Endothelial cell of umbilical vein (primary cell): ENCODE measurements around the gene SPAG4. TPM values are rescaled to one million over a fixed set of nuclear protein-coding genes. Genes with fewer than 3 reads are reported as not detected.

Experiments
- BruUV-seq: library from RNA; stranded (reverse); fragments of 400-500 nt; replicated peaks from 2 replicates; lab custom pipeline; 2021; lab: Mats Ljungman, UMichigan
- CTCF ChIA-PET: fragments of 300-600, 350-600 bp; sonication (Branson Sonifier 250); formaldehyde crosslinking; loops from one replicate; lab custom pipeline; 2021; ENCODE audit warnings: antibody characterized with exemption, inconsistent platforms; lab: Charles Lee
- POLR2A ChIA-PET: fragments of 300-600, 350-600 bp; sonication (Branson Sonifier 250); formaldehyde crosslinking; loops from one replicate; lab custom pipeline; 2021; ENCODE audit warnings: antibody characterized with exemption, inconsistent platforms; lab: Charles Lee
- DNase-seq: peaks from one replicate; pipeline ENCODE4 v3.0.0-alpha.2; 2011; ENCODE audit warnings: low read depth, low spot score
- FAIRE-seq: peaks from 2 replicates; lab custom pipeline; 2011; peaks lifted over from hg19 to GRCh38; lab: Jason Lieb, UNC
- H2AFZ ChIP-seq: 2 replicates; pipeline ENCODE4 v1.6.0; 2012; ENCODE audit warnings: low read depth, low read length, control low read depth, inconsistent platforms
- H3K27ac ChIP-seq: 2 replicates; pipeline ENCODE4 v1.5.1; 2011; ENCODE audit warnings: low read depth, mild to moderate bottlenecking, control low read depth, low read length, moderate library complexity; ENCODE audit not compliant: insufficient read depth
- H3K27me3 ChIP-seq, 2 experiments: 2 replicates each; pipeline versions ENCODE4 v1.6.0 to v1.6.1; 2011; ENCODE audit warnings: low read length in 2 of 2, mixed read lengths in 1 of 2; ENCODE audit not compliant: control insufficient read depth in 2 of 2, insufficient read depth in 2 of 2
- H3K36me3 ChIP-seq, 2 experiments: 2 replicates in 1 of 2; 3 replicates in 1 of 2; pipeline ENCODE4 v1.5.1; 2011; ENCODE audit warnings: low read length in 2 of 2, mild to moderate bottlenecking in 1 of 2, moderate library complexity in 1 of 2; ENCODE audit not compliant: control insufficient read depth in 2 of 2, insufficient read depth in 2 of 2; ENCODE audit errors: extremely low read depth in 1 of 2
- H3K4me1 ChIP-seq: 3 replicates; pipeline ENCODE4 v1.5.1; 2011; ENCODE audit warnings: mild to moderate bottlenecking, low read length; ENCODE audit not compliant: control insufficient read depth, insufficient read depth; ENCODE audit errors: extremely low read depth
- H3K4me2 ChIP-seq: 2 replicates; pipeline ENCODE4 v1.6.1; 2011; ENCODE audit warnings: low read length, control low read depth, mixed read lengths; ENCODE audit not compliant: insufficient read depth
- H3K4me3 ChIP-seq, 3 experiments: fragments of 200-600 bp in 1 of 3; sonication (generic), shearing (Covaris generic) in 1 of 3; replicated peaks in 1 of 3; 2 replicates each; pipeline ENCODE4 v1.5.1; 2011 to 2016; ENCODE audit warnings: control low read depth in 3 of 3, low read length in 3 of 3, mild to moderate bottlenecking in 2 of 3, inconsistent platforms in 1 of 3, low read depth in 1 of 3, moderate library complexity in 1 of 3; ENCODE audit not compliant: insufficient read depth in 1 of 3
- H3K79me2 ChIP-seq: 2 replicates; pipeline ENCODE4 v1.6.0; 2012; ENCODE audit warnings: low read length, inconsistent platforms; ENCODE audit not compliant: control insufficient read depth, insufficient read depth
- H3K9ac ChIP-seq: replicated peaks from 2 replicates; pipeline ENCODE3; 2011; ENCODE audit warnings: low read length, control low read depth; ENCODE audit not compliant: insufficient read depth; ENCODE audit errors: extremely low read depth
- H3K9me1 ChIP-seq: replicated peaks from 3 replicates; pipeline ENCODE4 v1.6.0; 2011; ENCODE audit warnings: mild to moderate bottlenecking, low read length; ENCODE audit not compliant: control insufficient read depth, insufficient read depth; ENCODE audit errors: extremely low read depth
- H3K9me3 ChIP-seq: replicated peaks from 2 replicates; pipeline ENCODE4 v1.5.1; 2012; ENCODE audit warnings: low read length, inconsistent platforms; ENCODE audit not compliant: control insufficient read depth, insufficient read depth
- H4K20me1 ChIP-seq: replicated peaks from 2 replicates; pipeline ENCODE3; 2011; ENCODE audit warnings: mild to moderate bottlenecking, low read length; ENCODE audit not compliant: control insufficient read depth, insufficient read depth; ENCODE audit errors: extremely low read depth
- FOS ChIP-seq: IDR thresholded peaks from 2 replicates; pipeline ENCODE4 v1.6.1; 2011; ENCODE audit warnings: mild to moderate bottlenecking, low read length, moderate library complexity, borderline replicate concordance; ENCODE audit not compliant: insufficient read depth
- POLR2A ChIP-seq: IDR thresholded peaks from 2 replicates; pipeline ENCODE4 v1.6.1; 2012; ENCODE audit warnings: low read depth, mild to moderate bottlenecking, control low read depth, low read length
- dilution Hi-C: fragments of 300-500 bp; cut with MboI; formaldehyde crosslinking; loops from one replicate; pipeline ENCODE4 v1.15.0; 2019; ENCODE audit warnings: low sequenced_read_pairs; ENCODE audit not compliant: extremely low pct_ligation_motif_present
- intact Hi-C: fragments of 100-400 bp; cut with micrococcal nuclease; formaldehyde crosslinking; loops from one replicate; pipeline ENCODE4 v1.10.0; 2022
- polyA plus RNA-seq, 4 experiments: library from polyadenylated mRNA; depleted of rRNA in 3 of 4; stranded (reverse) in 3 of 4; unstranded in 1 of 4; fragments of >200 nt; gene quantifications; 2 replicates each; pipeline versions ENCODE4 v1.2.1 to v1.2.3, GENCODE V29; 2011 to 2012; ENCODE audit warnings: missing spikeins in 1 of 4
- total RNA-seq: library from RNA; stranded (reverse); gene quantifications from 2 replicates; pipeline ENCODE4 v1.2.3, GENCODE V29; 2021
- TF ChIP-seq, protein P1 (sequence below), 2 donors: IDR thresholded peaks; 1 replicate in 1 of 2; 2 replicates in 1 of 2; pipeline ENCODE4 v1.5.1; 2011; ENCODE audit warnings: low read length in 2 of 2, mild to moderate bottlenecking in 2 of 2, moderate library complexity in 2 of 2, control low read depth in 1 of 2, inconsistent platforms in 1 of 2, low read depth in 1 of 2; ENCODE audit not compliant: insufficient read depth in 1 of 2; ENCODE audit errors: extremely low read depth in 1 of 2
- TF ChIP-seq, protein P2 (sequence below): IDR thresholded peaks from 2 replicates; pipeline ENCODE4 v1.6.1; 2011; ENCODE audit not compliant: insufficient read depth, insufficient read length

Gene SPAG4
- total and polyA plus RNA-seq, 2 donors (not counting 3 experiments of a cell fraction or from before 2014, with no cell fraction given), result 3.7 to 9.5 TPM

DNA sequence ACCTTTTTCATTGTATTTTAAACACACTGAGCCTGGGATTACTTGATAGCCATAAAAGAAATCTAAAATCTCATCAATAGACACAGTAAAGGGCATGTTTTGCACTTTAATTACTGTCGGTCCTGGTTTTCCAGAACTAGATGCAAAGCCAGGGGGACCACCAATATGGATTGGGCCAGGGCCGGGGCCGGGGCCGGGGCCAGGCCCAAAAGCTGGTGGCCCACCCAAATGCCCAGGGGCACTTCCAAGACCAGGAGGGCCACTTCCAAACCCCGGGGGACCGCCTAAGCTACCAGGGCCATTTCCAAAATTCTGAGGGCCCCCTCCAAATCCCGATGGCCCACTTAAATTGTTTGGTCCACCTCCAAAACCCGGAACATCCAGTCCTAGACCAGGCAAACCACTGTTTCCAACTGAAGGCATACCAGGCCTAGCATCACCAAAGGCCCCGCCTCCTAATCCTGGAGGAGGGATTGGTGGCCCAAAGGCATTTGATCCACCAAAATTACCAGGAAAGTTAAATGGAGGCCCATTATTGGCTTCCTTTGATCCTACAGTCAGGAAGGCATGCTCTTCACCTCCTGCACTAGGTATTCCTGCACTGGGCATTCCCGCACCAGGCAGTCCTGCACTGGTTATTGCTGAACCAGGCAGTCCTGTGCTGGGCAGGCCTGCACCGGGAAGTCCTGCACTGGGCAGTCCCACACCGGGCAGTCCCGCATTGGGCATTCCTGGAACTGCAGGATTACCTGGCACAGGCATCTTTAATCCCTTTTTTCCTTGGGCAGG, 37.2 kb downstream of the SPAG4 start:
- Histone ChIP-seq H3K9ac (no peak overlapping the region), H2AFZ (no peak overlapping the region), H3K9me1 (no peaks in the 10 kb centered on the region), H3K4me3 (no peak overlapping the region), H3K36me3 (peaks cover 21 to 24% of the 10 kb centered on the region in 2 experiments), H3K27me3 (no peaks in the 10 kb centered on the region), H4K20me1 (peaks cover 16% of the 10 kb centered on the region), H3K9me3 (no peaks in the 10 kb centered on the region), H3K79me2 (peaks cover 97% of the 10 kb centered on the region), H3K27ac (no peak overlapping the region), H3K4me1 (no peaks in the 10 kb centered on the region), H3K4me2 (no peak overlapping the region)
- POLR2A ChIA-PET, result no interaction called here
- TF ChIP-seq POLR2A, result peak; percentile 54
- TF ChIP-seq, protein P1, sequence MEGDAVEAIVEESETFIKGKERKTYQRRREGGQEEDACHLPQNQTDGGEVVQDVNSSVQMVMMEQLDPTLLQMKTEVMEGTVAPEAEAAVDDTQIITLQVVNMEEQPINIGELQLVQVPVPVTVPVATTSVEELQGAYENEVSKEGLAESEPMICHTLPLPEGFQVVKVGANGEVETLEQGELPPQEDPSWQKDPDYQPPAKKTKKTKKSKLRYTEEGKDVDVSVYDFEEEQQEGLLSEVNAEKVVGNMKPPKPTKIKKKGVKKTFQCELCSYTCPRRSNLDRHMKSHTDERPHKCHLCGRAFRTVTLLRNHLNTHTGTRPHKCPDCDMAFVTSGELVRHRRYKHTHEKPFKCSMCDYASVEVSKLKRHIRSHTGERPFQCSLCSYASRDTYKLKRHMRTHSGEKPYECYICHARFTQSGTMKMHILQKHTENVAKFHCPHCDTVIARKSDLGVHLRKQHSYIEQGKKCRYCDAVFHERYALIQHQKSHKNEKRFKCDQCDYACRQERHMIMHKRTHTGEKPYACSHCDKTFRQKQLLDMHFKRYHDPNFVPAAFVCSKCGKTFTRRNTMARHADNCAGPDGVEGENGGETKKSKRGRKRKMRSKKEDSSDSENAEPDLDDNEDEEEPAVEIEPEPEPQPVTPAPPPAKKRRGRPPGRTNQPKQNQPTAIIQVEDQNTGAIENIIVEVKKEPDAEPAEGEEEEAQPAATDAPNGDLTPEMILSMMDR (IDR thresholded peaks at IDR 0.05; ENCODE audit: extremely low read depth in 1 of 2, insufficient read depth in 1 of 2, low read depth in 1 of 2, low read length in 2 of 2), result no peak
- TF ChIP-seq, protein P2, sequence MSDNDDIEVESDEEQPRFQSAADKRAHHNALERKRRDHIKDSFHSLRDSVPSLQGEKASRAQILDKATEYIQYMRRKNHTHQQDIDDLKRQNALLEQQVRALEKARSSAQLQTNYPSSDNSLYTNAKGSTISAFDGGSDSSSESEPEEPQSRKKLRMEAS, result no peak
- dilution Hi-C loops (no loop called here), intact Hi-C loops (no loop called here)
- DNase-seq, result no peak
- CTCF ChIA-PET, result interaction anchor here (1.2 to 1.7 kb wide), 2 partner anchors 9 to 34 kb away, joined by 3 to 5 read pairs; no protein-coding TSS in a partner anchor
- BruUV-seq, result no TSS peak
- FAIRE-seq, result no peak

- H3K4me2 ChIP-seq, result no peak overlapping the region
- H4K20me1 ChIP-seq, result peaks cover 16% of the 10 kb centered on the region
- DNase-seq (no peak), FAIRE-seq (no peak)
- dilution Hi-C loops (no loop called here), intact Hi-C loops (no loop called here)
- H2AFZ ChIP-seq, result no peak overlapping the region
- no peak for TF ChIP-seq FOS
- no peaks in the 10 kb centered on the region for H3K9me3 ChIP-seq
- no TSS peak for BruUV-seq
- no peaks in the 10 kb centered on the region for H3K9me1 ChIP-seq
- no peaks in the 10 kb centered on the region for H3K27me3 ChIP-seq
- no peaks in the 10 kb centered on the region for H3K4me1 ChIP-seq
- peaks cover 97% of the 10 kb centered on the region for H3K79me2 ChIP-seq
- peaks cover 21 to 24% of the 10 kb centered on the region in 2 experiments for H3K36me3 ChIP-seq
- no peak overlapping the region for H3K27ac ChIP-seq
- no peak overlapping the region for H3K9ac ChIP-seq
- CTCF ChIA-PET, result interaction anchor here (0.6 to 1.7 kb wide), 2 partner anchors 32 to 34 kb away, joined by 5 read pairs; no protein-coding TSS in a partner anchor
- POLR2A ChIA-PET, result no interaction called here
- H3K4me3 ChIP-seq, result no peak overlapping the region
Measured at GRCh38 chr20:35653430-35653734, 37.8 kb downstream of the SPAG4 start.
